COLO668 (cell line): Measurements from ENCODE around the gene ZNF230.

Source experiments
- DNase-seq: peaks from one replicate; lab custom pipeline; 2025; ENCODE audit not compliant: unreplicated experiment; lab: John Stamatoyannopoulos, UW

The ZNF230 gene

DNA sequence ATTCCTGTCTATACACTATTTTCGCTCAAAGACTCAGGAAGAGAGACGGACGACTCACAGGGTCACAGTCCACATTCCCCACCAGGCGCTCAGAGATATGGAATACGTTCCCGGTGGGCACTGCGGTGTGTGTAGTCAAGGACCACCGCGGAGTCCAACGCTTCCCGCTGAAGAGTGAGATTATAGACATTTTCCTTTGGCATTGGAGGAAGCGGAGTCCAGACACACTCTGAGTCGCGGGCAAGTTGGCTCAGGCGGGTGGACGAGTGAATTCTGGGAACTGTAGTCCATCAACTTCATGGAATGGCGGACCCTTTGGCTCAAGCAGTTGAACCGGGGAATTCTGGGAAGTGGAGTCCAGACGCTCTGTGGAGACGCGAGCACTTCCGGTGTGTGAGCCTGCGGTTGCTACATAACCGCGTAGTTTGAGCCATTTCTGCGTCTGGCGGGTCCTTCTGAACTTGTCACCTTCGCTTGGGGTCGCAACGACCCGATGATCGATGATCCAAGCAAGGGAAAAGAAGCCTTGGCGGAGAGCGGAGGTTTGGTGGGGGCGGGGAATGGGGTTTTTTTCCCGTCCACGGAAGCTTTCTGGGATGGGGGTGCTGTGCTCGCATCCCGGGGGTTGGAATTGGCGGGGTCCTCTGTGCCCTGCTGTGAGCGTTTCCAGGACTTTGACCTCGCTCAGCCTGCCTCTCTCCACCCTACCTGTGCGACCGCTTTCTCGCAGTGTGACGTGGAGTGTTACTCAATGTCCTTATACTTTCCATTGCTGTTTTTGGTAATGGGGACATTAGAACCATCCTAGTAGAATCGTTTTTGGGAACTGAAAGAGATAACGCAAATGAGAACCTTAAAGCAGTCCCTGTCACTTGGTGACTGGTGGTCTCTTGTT, at the start of gene ZNF230:
Gene ZNF230, plus strand, starts transcription at position 392 of the 895 bp plus-strand sequence. CDS start 4,122 bp downstream, outside the sequence.
- peak; percentile 90 for DNase-seq

DNA sequence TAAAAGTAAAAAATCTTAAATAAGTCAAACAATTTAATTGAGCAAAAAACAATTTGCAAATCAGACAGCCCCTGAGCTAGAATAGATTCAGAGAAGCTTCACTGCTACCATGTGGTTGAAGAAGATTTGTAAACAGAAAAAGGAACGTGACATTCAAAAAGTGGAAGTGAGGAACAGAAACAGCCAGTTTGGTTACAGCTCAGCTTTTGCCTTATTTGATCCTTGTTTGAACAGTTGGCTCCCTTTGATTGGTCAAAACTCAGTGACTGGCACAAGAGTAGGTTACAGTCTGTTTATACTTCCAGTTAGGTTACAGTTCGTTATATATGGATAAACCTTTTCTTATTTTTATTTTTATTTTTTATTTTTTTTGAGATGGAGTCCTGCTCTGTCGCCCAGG, 45.9 kb upstream of the ZNF230 start:
- no peak for DNase-seq

DNA sequence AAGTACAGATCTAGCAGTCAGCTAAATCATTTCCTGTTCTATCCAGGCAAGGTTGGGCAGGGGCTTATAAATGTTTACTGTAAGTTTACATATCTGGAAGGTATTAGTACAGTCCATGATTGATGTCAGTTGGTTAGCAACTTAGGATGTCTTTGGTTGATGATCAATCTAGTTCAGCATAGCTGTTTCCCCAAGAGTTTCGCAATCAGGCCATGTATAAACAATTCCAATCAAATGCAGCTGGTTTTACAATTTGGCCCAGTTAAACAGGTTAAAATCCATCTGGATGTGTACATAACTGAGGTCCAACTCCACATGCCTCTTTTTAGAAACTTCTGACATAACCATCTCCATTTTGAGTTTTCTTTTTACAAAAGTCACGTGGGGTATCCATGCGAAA, 44.9 kb upstream of the ZNF230 start:
- DNase-seq, result no peak

DNA sequence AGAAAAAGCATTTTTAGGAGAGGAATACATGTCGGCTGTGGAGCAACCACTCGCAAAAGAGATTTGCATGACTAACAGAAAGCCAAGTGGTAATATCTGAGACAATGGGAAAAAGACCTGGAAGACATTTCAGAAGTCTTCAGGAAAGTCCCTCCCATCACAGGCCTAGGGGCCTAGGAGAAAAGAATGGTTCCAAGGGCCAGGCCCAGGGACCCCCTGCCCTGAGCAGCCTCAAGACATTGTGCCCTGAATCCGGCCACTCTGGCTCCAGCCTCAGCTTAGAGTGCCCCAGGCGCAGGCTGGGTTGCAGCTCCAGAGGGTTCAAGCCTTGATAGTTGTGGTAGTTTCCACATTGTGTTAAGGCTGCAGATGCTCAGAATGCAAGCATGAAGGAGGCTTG, 42.3 kb upstream of the ZNF230 start:
- DNase-seq, result no peak

DNA sequence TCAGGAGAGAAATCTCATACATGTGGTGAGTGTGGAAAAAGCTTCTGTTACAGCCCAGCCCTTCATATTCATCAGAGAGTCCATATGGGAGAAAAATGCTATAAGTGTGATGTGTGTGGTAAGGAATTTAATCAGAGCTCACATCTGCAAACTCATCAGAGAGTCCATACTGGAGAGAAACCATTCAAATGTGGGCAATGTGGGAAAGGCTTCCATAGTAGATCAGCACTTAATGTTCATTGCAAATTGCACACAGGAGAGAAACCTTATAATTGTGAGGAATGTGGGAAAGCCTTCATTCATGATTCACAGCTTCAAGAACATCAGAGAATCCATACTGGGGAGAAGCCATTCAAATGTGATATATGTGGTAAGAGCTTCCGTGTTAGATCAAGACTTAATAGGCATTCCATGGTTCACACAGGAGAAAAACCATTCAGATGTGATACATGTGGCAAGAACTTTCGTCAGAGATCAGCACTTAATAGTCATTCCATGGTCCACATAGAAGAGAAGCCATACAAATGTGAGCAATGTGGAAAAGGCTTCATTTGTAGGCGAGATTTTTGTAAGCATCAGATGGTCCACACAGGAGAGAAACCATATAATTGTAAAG, 36.6 kb upstream of the ZNF230 start:
- DNase-seq, result no peak

DNA sequence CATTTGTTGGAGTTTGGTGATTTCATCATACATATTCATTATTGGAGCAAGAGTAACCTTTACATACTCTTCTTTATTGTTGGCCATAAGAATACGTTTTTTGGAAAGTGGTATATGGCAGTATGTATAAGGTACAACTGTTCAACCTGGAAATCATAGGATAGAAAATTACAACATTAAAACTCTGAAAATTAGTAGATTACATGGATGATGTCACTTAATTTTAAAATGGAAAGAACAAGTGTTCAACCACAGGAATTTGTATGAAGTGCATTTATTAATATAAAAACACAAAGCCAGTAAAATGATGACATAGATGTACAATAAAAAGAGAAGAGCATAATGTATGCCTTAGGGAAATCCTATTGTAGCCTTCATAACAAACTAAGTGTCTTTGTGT, 26.0 kb upstream of the ZNF230 start:
- no peak for DNase-seq

DNA sequence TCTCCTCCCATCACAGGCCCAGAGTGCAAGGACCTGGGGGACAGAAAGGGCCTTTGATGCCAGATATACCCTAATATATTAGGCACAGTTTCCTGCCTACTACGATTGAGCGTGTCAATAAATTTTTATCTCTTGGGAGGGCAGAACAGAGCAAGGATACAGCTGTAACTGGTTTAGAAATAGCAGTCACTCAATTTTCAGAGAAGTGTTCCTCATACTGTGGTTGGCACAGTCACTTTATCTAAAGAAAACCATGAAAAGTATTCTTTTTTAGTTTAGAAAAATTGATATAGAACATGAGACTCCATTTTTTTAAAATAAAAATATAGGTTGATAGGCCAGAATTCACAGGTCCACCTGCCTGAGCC, 19.2 kb upstream of the ZNF230 start:
- no peak for DNase-seq

DNA sequence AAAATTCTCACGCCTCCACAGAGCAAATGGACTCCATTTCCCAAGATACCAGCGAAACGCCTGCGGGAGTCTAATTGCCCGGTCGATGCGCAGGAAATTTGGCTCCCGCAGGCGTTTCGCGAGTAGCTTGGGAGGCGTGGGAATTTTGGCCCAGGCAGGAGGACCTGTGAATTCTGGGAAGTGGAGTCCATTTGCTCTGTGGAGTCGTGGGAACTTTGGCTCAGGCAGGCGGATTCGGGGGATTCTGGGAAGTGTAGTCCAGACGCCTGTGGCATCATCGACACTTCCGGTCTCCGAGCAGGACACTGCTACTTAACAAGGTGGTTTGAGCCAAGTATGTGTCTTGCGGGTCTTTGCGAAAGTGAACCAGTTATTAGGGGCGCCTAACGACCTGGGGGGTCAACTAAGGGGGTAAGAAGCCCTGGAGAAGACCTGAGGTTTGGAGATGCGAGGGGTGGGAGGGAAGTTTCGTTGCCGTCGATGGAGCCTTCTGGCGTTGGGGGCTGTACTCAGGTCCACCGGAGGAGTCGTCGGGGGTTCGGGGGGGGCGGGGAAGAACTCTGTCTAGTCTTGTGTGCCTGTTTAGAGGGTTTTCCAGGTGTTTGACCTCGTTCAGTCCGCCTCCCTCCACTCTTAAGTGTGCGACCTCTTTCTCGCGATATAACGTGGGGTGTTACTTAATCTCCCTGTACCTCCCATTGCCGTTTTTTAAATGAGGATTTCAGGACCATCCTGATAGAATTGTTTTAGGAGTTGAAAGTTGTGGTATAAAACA, 18.7 kb upstream of the ZNF230 start, which contains the start of gene ZNF155:
Gene ZNF155, plus strand, starts transcription at position 277 of the 775 bp plus-strand sequence. CDS start 4,356 bp downstream, outside the sequence.
- DNase-seq, result peak; percentile 91

DNA sequence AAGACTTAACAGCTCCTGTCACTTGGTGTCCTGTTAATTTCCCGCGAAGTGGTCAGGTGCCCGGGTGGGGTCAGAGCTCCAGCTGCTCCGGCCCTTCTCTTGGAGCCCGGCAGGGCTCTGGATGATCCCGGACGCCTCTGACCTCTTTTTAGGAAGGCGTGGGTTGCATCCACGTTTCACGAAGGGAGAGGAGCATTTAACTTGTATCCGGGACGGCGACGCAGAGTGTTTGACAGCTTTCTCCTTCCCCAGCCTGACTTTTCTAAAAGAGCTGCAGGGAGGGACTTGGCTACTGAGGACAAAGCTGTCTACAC, 18.1 kb upstream of the ZNF230 start:
- DNase-seq, result peak; percentile 35

DNA sequence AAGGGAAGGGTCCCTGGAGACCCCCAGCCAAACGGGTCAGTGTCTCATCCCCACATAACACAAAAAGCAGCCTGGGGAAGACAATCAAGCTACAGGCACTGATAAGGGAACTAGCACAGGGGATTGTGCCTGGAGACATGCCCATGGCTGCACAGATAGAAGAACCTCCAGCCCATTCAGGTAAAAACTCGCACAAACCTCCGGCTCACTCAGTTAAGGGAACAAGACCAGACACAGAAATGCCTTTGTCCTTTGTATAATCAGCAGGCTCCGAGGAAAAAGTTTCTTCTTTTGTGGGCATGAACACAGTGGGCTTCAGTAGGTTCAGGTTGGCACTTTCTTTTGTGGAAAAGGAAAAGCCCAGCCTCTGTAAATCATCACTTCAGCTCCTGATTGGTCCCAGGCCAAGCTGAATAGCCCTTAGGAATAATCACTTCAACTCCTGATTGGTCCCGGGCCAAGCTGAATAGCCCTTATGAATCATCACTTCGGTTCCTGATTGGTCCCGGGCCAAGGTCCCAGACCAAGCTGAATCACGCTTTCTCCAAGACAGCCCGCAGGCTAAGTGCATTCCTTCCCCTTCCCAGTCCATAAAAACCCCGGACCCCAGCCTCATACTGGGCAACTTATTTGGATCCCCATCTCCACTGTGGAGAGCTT, 5.0 kb upstream of the ZNF230 start:
- no peak for DNase-seq

DNA sequence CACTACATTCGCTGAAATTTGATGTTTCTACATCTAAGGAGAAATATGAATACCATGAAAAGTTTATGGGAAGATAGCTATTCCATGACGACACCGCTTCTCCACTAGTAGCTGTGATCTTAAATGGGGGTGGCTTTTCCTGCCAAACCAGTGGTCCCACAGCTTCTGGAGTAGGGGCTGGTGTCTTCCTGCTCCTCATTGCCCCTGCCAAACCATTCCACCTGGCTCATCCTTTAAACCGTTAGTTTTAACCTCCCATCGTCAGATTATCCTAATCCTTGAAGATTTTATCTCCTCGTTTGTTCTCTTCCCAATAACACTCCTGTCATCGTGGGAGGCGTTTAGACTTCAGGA, 568 bp upstream of the ZNF230 start:
- no peak for DNase-seq

DNA sequence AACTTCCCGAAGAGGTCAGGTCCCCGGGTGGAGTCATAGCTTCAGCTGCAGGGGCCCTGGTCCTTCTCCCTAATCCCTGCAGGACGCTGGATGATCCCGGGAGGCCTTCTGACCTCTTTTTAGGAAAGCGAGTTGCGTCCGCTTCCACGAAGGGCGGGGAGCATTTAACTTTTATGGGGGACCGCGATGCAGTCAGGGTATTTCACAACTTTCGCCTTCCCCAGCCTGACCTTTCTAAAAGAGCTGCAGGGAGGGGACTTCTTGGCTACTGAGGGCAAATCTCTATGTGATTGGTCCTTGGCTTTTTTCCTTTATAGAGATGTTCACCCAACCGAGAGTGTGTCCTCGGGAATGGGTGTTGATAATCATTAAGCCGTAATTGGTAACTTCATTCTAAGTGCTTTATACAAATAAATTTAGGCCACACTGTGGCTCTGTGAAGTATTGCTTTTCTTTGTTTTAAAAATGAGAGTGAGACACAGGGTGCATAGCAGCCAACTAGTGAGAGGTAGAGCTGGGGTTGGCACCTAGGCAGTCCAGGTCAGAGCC, 778 bp downstream of the ZNF230 start:
- DNase-seq, result no peak

DNA sequence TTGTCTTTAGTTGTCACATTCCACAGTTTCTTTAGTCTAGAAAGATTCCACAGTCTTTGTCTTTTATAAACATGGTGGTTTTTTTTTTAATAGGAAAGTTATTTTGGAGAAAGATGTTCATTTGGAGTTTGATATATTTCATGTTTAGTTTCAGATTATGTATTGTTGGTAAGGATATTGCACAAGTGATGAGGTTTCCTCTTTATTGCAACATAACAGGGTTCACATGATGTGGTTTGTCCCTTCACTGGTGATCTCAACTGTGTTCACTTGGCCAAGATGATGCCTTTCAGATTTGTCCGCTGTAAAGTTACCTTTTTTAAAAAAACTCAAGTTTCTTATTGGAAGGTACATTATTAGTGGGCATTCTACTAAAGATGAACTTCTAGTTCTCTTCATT, 3.2 kb downstream of the ZNF230 start:
- DNase-seq, result no peak

DNA sequence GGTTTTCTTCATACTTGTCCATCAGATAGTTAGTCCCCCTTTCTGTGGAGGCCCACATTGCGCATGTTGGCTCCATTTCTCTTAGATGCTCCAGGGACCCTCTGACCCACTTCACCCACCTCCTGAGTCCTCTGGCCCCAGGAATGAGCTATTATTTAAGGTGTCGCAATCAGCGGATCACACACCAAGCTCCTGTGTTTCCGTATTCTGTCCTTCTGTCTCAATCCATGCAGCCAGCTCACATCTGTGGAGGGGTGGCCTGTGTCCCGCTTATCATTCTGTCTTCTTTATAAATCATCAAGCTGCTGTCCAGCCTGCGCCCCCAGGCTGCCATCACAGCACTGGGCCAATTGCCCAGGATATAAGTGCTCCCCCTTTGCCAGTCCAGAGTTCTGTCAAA, 4.7 kb downstream of the ZNF230 start:
- no peak for DNase-seq

DNA sequence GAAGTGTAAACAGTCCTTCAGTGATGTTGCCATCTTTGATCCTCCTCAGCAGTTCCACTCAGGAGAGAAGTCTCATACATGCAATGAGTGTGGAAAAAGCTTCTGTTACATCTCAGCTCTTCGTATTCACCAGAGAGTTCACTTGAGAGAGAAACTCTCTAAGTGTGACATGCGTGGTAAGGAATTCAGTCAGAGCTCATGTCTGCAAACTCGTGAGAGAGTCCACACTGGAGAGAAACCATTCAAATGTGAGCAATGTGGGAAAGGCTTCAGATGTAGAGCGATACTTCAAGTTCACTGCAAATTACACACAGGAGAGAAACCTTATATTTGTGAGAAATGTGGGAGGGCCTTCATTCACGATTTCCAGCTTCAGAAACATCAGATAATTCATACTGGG, 7.7 kb downstream of the ZNF230 start:
- DNase-seq, result no peak

DNA sequence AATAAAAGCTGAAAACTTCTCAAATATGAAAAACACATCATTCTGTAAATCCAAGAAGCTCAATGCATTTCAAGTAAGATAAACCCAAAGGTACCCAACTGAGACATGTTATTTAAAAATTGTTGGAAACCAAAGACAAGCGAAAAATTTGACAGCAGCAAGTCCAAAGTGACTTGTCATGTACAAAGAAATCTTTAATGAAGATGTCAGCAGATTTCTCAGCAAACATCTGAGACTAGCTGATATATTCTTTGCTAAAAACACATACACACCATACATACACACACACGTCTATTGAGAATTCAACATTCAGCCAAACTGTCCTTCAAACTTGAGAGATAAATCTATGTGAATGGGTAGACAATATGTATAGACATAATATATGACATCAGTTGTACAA, 16.7 kb downstream of the ZNF230 start:
- no peak for DNase-seq

DNA sequence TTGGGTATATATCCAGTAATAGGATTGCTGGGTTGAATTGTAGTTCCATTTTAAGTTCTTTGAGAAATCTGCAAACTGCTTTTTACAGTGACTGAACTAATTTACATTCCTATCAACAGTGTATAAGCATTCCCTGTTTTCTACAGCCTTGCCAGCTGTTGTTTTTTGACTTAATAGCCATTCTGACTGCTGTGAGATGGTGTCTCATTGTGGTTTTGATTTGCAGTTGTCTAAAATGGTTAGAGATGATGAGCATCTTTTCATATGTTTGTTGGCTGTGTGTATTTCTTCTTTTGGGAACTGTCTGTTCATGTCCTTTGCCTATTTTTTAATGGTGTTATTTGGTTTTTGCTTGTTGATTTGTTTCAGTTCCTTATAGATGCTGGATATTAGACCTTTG, 18.5 kb downstream of the ZNF230 start:
- DNase-seq, result no peak

DNA sequence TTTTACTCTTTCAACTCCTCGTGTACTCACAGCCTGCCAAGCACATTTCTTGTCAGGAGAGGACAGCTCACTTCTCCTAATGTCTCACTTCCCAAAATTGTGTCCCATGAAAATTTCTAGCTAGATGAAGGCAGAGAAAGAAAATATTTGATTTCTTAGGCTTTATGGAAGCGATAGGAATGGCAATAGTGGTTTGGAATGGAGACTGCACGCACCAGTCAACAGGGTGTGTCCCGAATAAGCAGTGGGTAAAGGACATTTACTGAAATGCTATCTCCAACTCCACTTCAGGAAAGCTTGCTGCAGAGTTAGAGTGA, 22.1 kb downstream of the ZNF230 start:
- no peak for DNase-seq

DNA sequence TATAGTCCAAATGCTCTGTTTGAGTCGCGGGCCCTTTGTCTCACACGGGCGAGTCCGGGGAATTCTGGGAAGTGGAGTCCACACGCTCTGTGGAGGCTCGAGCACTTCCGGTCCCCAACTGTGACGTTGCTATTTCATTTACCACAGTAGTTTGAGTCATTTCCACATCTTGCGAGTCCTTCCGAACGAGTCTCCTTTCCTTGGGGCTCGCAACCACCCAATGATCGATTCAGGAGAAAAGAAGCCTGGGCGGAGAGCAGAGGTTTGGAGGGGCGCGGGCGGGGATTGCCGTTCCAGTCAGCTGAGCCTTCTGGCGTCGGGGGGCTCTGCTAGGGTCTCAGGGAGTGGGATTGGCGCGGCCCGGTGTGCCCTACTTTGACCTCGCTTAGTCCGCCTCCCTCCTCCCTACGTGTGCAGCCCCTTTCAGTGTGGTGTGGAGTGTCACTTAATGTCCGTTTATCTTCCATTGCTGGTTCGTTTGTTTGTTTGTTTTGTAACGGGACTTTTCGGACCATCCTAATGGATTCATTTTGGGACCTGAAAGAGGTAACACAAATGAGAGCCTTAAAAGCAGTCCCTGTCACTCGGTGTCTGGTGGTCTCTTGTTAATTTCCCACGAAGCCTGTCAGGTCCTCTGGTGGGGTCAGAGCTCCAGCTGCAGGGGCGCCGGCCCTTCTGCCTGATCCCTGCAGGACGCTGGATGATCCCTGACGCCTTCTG, 22.6 kb downstream of the ZNF230 start, which contains the start of gene ZNF222:
Gene ZNF222, plus strand, starts transcription at position 163 of the 720 bp plus-strand sequence. Its CDS starts 58 bp downstream, at position 221.
- peak; percentile 71 for DNase-seq

DNA sequence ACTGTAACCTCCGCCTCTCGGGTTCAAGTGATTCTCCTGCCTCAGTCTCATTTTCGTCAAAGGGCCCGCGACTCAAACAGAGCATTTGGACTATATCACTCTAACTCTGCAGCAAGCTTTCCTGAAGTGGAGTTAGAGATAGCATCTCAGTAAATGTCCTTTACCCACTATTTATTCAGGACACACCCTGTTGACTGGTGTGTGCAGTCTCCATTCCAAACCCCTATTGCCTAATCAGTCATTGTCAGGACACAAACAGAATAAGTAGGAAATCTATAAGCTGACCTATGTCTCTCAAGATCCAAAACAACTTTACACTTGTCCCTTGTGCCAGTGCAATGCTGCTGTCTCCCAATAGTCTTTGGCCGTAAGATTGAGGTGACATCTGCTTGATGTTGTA, 23.9 kb downstream of the ZNF230 start:
- no peak for DNase-seq
